ENCODE results near the gene EZR. TPM values are rescaled to one million over a fixed set of nuclear protein-coding genes. Genes with fewer than 3 reads are reported as not detected.
A peak's percentile ranks its signal among the peaks of the same experiment; 100 is the strongest.

EZR gene
- total and polyA plus RNA-seq, 2 of the 13 experiments (the other 11 are each of a cell fraction or from before 2014, with no cell fraction given), result 34.7 to 60.3 TPM

DNA sequence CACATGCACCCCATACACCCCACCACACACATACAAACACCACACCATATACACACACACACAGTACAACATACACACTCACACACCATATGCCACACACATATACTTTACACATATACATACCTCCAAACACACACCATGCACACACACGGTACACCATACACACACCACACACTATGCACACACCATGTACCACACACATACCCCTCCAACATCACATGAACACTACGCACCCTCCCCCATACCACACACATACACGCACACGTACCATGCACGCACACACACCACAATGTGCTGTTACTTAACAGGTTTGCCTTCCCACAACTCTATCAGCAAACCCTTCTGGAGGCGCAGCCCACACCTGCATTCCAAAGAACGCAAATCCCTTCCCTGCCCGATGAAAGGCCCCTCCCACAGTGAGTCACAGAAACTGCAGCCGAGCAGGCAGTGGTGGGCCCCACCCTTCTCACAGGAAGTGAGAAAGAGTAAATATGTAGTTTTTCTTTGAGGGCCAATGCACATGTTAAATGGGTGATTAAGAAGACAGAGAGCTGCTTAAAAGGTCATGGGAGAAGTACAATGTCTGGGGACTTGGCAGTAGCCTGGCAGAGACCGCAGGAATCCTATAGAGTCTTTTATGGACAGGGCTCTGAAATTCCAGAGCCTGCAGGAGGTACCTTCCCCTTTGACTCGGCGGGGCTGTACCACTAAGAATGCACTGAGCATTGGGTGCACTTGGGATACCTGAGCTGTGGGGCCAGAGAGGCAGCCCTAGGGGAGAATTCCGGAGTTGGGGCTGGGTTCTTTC is 34.1 kb upstream of the EZR start (continued):
- TF ChIP-seq ZNF598 (CRISPR knock-in tag; IDR thresholded peaks at IDR 0.05; ENCODE audit: borderline replicate concordance) (no peak), ZNF501 (CRISPR knock-in tag; IDR thresholded peaks at IDR 0.05) (peak; percentile 55; the same call in 1 of the 2 replicates), SRSF4 (IDR thresholded peaks at IDR 0.05; ENCODE audit: low read depth, low read length, poor library complexity, severe bottlenecking) (no peak), NONO (IDR thresholded peaks at IDR 0.05) (peak; percentile 97; the same call in 1 of the 2 replicates), NONO (CRISPR knock-in tag; conservative IDR thresholded peaks at IDR 0.05) (no peak), PITX1 (CRISPR knock-in tag; IDR thresholded peaks at IDR 0.05) (peak; percentile 23; the same call in 1 of the 2 replicates), STAG1 (CRISPR knock-in tag; IDR thresholded peaks at IDR 0.05) (no peak), ZNF609 (CRISPR knock-in tag; IDR thresholded peaks at IDR 0.05; ENCODE audit: borderline replicate concordance) (peak; percentile 58; the same call in 1 of the 2 replicates), EHMT2 (IDR thresholded peaks at IDR 0.05; ENCODE audit: borderline replicate concordance, low read depth, low read length) (no peak), ZNF232 (CRISPR knock-in tag; IDR thresholded peaks at IDR 0.05; ENCODE audit: borderline replicate concordance) (peak; percentile 96), ZSCAN31 (CRISPR knock-in tag; IDR thresholded peaks at IDR 0.05; ENCODE audit: low read depth) (no peak), ZNF772 (CRISPR knock-in tag; IDR thresholded peaks at IDR 0.05) (no peak), MYNN (CRISPR knock-in tag; IDR thresholded peaks at IDR 0.05; ENCODE audit: low read depth) (no peak), ZNF761 (CRISPR knock-in tag; conservative IDR thresholded peaks at IDR 0.05) (no peak)
- TF ChIP-seq, protein P1, sequence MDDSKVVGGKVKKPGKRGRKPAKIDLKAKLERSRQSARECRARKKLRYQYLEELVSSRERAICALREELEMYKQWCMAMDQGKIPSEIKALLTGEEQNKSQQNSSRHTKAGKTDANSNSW (CRISPR knock-in tag; IDR thresholded peaks at IDR 0.05; ENCODE audit: borderline replicate concordance), result no peak
- TF ChIP-seq, protein P2, sequence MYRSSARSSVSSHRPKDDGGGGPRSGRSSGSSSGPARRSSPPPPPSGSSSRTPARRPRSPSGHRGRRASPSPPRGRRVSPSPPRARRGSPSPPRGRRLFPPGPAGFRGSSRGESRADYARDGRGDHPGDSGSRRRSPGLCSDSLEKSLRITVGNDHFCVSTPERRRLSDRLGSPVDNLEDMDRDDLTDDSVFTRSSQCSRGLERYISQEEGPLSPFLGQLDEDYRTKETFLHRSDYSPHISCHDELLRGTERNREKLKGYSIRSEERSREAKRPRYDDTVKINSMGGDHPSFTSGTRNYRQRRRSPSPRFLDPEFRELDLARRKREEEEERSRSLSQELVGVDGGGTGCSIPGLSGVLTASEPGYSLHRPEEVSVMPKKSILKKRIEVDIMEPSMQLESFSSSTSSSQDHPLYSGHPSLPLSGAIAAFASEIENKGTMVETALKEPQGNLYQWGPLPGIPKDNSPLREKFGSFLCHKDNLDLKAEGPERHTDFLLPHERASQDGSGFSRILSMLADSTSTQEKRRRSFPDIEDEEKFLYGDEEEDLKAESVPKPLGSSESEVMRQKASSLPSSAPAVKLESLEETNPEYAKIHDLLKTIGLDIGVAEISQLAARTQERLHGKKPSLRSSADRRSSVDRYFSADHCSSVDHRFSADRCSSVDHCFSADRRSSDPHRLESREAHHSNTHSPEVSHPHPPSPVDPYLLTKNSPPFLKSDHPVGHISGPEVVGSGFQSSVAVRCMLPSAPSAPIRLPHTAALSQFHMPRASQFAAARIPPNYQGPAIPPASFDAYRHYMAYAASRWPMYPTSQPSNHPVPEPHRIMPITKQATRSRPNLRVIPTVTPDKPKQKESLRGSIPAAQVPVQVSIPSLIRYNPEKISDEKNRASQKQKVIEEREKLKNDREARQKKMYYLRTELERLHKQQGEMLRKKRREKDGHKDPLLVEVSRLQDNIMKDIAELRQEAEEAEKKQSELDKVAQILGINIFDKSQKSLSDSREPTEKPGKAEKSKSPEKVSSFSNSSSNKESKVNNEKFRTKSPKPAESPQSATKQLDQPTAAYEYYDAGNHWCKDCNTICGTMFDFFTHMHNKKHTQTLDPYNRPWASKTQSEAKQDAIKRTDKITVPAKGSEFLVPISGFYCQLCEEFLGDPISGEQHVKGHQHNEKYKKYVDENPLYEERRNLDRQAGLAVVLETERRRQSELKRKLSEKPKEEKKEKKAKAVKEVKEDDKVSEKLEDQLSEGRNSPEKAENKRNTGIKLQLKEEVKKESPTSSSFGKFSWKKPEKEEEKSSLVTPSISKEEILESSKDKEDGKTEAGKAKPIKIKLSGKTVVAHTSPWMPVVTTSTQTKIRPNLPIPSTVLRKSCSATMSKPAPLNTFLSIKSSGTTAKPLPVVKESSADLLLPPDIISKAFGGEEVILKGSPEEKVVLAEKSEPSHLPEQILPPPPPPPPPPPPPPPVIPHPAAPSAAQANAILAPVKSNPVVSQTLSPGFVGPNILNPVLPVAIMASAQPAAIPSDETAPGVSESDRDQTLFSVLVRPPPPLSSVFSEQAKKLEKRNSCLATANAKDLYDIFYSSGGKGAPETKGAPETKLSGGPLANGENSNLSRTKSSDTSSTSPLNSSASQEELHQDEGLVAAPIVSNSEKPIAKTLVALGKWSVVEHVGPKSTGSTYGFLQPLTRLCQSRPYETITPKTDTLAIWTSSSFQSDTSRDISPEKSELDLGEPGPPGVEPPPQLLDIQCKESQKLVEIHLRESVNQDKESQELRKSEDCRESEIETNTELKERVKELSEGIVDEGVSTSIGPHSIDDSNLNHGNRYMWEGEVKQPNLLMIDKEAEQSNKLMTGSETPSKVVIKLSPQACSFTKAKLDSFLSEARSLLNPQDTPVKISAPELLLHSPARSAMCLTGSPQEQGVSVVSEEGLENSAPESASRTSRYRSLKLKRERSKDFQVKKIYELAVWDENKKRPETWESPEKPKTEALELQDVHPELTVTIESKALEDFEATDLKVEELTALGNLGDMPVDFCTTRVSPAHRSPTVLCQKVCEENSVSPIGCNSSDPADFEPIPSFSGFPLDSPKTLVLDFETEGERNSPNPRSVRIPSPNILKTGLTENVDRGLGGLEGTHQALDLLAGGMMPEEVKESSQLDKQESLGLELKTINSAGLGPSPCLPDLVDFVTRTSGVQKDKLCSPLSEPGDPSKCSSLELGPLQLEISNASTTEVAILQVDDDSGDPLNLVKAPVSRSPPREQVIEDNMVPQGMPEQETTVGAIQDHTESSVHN (CRISPR knock-in tag; IDR thresholded peaks at IDR 0.05), result no peak
